Measurements from ENCODE around the gene GFRA1. TPM values are rescaled to one million over a fixed set of nuclear protein-coding genes. Genes with fewer than 3 reads are reported as not detected.

The GFRA1 gene
- total RNA-seq, 4 donors from 2014 or later: 19.8 to 61.8 (median 25.2) TPM

GRCh38 chr10:116093031-116093430, 180.0 kb downstream of the GFRA1 start:
- Histone ChIP-seq H3K27me3 (no peaks in the 10 kb centered on the region), H3K9me3 (no peaks in the 10 kb centered on the region), H3K4me1 (no peaks in the 10 kb centered on the region), H3K4me3 (no peak overlapping the region), H3K27ac (no peak overlapping the region), H3K36me3 (peaks cover 2% of the 10 kb centered on the region)
- TF ChIP-seq EP300 (IDR thresholded peaks at IDR 0.05) (no peak), POLR2AphosphoS5 (IDR thresholded peaks at IDR 0.05) (no peak), POLR2A (IDR thresholded peaks at IDR 0.05) (no peak)
- TF ChIP-seq, protein P1, sequence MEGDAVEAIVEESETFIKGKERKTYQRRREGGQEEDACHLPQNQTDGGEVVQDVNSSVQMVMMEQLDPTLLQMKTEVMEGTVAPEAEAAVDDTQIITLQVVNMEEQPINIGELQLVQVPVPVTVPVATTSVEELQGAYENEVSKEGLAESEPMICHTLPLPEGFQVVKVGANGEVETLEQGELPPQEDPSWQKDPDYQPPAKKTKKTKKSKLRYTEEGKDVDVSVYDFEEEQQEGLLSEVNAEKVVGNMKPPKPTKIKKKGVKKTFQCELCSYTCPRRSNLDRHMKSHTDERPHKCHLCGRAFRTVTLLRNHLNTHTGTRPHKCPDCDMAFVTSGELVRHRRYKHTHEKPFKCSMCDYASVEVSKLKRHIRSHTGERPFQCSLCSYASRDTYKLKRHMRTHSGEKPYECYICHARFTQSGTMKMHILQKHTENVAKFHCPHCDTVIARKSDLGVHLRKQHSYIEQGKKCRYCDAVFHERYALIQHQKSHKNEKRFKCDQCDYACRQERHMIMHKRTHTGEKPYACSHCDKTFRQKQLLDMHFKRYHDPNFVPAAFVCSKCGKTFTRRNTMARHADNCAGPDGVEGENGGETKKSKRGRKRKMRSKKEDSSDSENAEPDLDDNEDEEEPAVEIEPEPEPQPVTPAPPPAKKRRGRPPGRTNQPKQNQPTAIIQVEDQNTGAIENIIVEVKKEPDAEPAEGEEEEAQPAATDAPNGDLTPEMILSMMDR (IDR thresholded peaks at IDR 0.05): no peak
- DNase-seq (ENCODE audit: low spot score in 2 of 2): no peak
- WGBS: 88% methylated on average over 9 of the region's 9 CpGs

DNA sequence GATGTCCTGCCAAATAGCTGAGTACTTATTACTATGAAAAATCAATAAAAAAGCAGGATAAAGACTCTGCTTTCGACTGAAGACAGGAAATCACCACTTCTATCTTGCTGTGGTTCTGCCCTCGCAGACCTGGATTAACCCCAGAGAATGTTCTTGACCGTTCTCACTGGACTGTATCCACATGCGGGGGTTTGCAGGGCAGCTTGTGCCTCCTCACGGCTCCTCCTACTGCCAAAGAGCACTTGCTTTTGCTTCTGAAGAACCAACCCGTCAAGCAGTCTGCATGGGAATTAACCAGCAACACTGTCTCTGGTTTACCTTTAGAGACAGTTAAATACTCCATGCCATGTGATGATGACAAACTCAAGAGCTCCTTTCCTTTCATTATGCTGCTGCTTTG, 184.0 kb downstream of the GFRA1 start:
- TF ChIP-seq POLR2A (IDR thresholded peaks at IDR 0.05) (no peak), EP300 (IDR thresholded peaks at IDR 0.05) (no peak), POLR2AphosphoS5 (IDR thresholded peaks at IDR 0.05) (no peak)
- TF ChIP-seq, protein P1 (IDR thresholded peaks at IDR 0.05): no peak
- no peak for DNase-seq (ENCODE audit: low spot score in 2 of 2)
- WGBS: 94% methylated on average over 6 of the region's 6 CpGs

GRCh38 chr10:116085323-116085722, 187.7 kb downstream of the GFRA1 start:
- Histone ChIP-seq H3K4me1 (no peaks in the 10 kb centered on the region), H3K9me3 (no peaks in the 10 kb centered on the region), H3K27ac (no peak overlapping the region), H3K36me3 (no peaks in the 10 kb centered on the region), H3K4me3 (no peak overlapping the region), H3K27me3 (no peaks in the 10 kb centered on the region)
- no peak for TF ChIP-seq EP300 (IDR thresholded peaks at IDR 0.05)
- no peak for TF ChIP-seq POLR2A (IDR thresholded peaks at IDR 0.05)
- TF ChIP-seq, protein P1 (IDR thresholded peaks at IDR 0.05): no peak
- no peak for TF ChIP-seq POLR2AphosphoS5 (IDR thresholded peaks at IDR 0.05)
- DNase-seq (ENCODE audit: low spot score in 2 of 2): no peak
- WGBS: 73% methylated on average over 4 of the region's 4 CpGs

More for the DNA sequence above, 184.0 kb downstream of the GFRA1 start:
- Histone ChIP-seq H3K4me1 (no peaks in the 10 kb centered on the region), H3K27ac (no peak overlapping the region), H3K9me3 (no peaks in the 10 kb centered on the region), H3K36me3 (peaks cover 2% of the 10 kb centered on the region), H3K27me3 (no peaks in the 10 kb centered on the region), H3K4me3 (no peak overlapping the region)

GRCh38 chr10:116084161-116084560, 188.8 kb downstream of the GFRA1 start:
- Histone ChIP-seq H3K4me1 (no peaks in the 10 kb centered on the region), H3K36me3 (no peaks in the 10 kb centered on the region), H3K27ac (no peak overlapping the region), H3K9me3 (no peaks in the 10 kb centered on the region), H3K4me3 (no peak overlapping the region), H3K27me3 (no peaks in the 10 kb centered on the region)
- WGBS: 88% methylated on average over 6 of the region's 6 CpGs
- TF ChIP-seq EP300 (IDR thresholded peaks at IDR 0.05) (no peak), POLR2AphosphoS5 (IDR thresholded peaks at IDR 0.05) (no peak), POLR2A (IDR thresholded peaks at IDR 0.05) (no peak)
- TF ChIP-seq, protein P1 (IDR thresholded peaks at IDR 0.05): no peak
- no peak for DNase-seq (ENCODE audit: low spot score in 2 of 2)

DNA sequence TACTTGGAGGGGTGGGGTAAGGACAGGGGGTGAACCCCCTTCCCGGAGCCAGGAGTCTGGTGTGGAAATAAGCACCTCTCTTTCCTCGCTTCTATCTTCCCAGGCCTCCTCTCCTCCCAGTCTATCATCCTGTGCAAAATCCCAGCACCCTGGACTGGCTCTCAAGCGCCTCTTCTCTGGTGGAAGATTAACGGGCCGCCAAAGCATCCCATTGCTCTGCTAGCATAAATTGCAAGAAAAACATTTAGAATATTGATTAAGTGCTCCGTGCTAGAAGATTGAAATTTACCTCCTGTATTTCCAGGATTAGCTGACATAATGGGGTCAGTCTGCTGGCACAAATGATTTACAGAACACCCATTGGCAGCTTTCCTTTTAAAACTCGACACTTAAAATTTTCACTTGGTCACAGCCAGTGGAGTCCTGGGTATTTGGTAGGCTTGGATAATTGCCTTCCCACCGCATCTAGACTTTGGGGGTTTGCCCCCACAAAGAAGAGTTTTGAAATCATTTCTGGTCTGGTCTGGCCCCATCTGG, 189.7 kb downstream of the GFRA1 start:
- TF ChIP-seq, protein P1 (IDR thresholded peaks at IDR 0.05): no peak
- TF ChIP-seq POLR2AphosphoS5 (IDR thresholded peaks at IDR 0.05) (no peak), POLR2A (IDR thresholded peaks at IDR 0.05) (no peak), EP300 (IDR thresholded peaks at IDR 0.05) (no peak)

More for the DNA sequence above, 189.7 kb downstream of the GFRA1 start:
- Histone ChIP-seq H3K4me1 (no peaks in the 10 kb centered on the region), H3K9me3 (no peaks in the 10 kb centered on the region), H3K36me3 (no peaks in the 10 kb centered on the region), H3K27ac (no peak overlapping the region), H3K27me3 (no peaks in the 10 kb centered on the region), H3K4me3 (no peak overlapping the region)
- no peak for DNase-seq (ENCODE audit: low spot score in 2 of 2)
- WGBS: 88% methylated on average over 8 of the region's 8 CpGs
